ENCODE data around the gene C1QTNF1.
A peak's percentile ranks its signal among the peaks of the same experiment; 100 is the strongest.

Gene C1QTNF1

GRCh38 chr17:78992542-78993212, 31.3 kb upstream of the C1QTNF1 start:
- no peak for DNase-seq (ENCODE audit: low read depth)

- peak; percentile 52 for DNase-seq (ENCODE audit: low read depth)
Observed at GRCh38 chr17:78993241-78993956, 30.6 kb upstream of the C1QTNF1 start.

GRCh38 chr17:78993981-78994671, 29.8 kb upstream of the C1QTNF1 start:
- DNase-seq (ENCODE audit: low read depth) = no peak

GRCh38 chr17:78995022-78995760, 28.8 kb upstream of the C1QTNF1 start:
- DNase-seq (ENCODE audit: low read depth) = no peak

GRCh38 chr17:78995761-78996451, 28.1 kb upstream of the C1QTNF1 start:
- no peak for DNase-seq (ENCODE audit: low read depth)

- DNase-seq (ENCODE audit: low read depth) = no peak
Observed at GRCh38 chr17:78996781-78997201, 27.2 kb upstream of the C1QTNF1 start.

GRCh38 chr17:78997231-78997741, 26.7 kb upstream of the C1QTNF1 start:
- no peak for DNase-seq (ENCODE audit: low read depth)

GRCh38 chr17:78997881-78998280, 26.1 kb upstream of the C1QTNF1 start:
- DNase-seq (ENCODE audit: low read depth) = no peak

GRCh38 chr17:78998311-78999055, 25.5 kb upstream of the C1QTNF1 start:
- DNase-seq (ENCODE audit: low read depth) = no peak

GRCh38 chr17:78999056-78999768, 24.8 kb upstream of the C1QTNF1 start:
- DNase-seq (ENCODE audit: low read depth) = no peak

GRCh38 chr17:78999947-79000395, 24.0 kb upstream of the C1QTNF1 start:
- no peak for DNase-seq (ENCODE audit: low read depth)

DNA sequence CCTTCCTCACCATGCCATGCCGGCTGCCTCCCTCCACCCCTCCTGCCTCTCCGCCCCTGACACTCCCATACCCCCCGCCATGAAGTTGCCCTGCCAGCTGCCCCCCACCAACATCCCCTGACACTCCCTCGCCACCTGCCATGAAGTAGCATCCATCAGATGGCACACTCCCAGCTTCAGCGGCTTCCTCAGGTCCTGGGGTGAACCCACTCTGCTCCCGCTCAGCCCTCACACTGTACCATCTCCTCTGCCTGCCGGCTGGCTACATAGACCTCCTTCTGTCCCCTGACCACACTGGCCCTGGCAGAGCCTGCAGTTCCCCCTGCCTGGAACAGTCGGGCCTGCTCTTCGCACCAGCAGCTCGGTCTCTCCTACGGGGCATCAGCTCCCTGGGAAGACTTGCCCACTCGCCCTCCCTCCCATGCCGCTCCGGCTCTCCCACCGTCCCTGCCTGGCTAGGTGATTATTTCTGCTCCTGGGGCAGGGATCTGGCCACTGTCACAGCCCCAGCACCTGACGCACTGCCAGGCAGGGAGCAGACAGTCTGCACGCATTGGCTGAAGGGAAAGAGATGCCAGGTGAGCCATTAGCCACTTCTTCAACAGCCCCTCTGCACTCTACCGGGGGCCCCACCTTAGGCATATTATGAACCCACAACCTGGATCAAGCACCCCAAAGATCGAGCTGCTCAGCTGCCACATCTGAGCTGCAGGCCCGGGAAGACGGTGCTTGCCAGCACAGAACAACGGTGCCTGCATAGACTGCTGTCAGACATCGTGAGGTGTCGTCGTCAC, 23.4 kb upstream of the C1QTNF1 start:
- DNase-seq (ENCODE audit: low read depth) = no peak

DNA sequence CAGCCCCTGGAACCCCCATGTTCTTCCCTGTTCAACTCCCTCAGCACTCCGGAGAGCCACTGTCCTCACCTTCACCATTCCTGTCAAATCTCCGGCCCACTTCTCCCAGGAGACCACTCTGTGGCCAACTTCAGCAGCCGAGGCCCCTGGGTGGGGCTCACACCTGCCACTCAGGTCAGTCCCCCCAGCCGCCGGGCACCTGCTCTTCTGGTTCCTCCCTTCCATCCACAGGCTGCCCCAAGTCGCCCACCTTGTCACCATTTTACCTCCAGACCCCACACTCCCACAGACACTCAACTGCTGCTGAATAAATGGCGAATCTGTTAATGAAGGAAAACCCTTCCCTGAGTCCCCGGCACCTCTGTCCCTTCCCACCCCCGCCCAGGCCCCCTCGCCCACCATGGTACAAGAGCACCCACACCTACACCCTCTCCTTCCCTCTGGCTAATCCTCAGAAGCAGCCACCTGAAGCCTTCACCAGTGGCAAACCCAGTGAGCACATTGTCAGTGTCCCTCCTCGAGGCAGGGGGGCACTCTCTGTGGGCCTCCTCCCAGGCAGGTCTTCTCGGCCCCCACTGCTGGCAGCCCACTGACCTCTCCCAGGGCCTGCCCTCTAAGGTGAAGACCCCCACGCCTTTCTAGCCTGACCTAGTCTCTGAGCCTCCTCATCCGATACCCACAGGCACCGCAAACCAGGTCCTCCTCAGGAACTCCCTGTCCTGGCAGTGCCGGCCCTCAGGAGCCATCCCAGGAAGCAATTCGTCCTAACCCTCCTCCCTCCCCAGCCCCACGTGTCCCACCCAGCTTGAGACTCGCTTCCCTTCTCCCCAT, 22.6 kb upstream of the C1QTNF1 start:
- no peak for DNase-seq (ENCODE audit: low read depth)

GRCh38 chr17:79002291-79002690, 21.7 kb upstream of the C1QTNF1 start:
- no peak for DNase-seq (ENCODE audit: low read depth)

- no peak for DNase-seq (ENCODE audit: low read depth)
Observed at GRCh38 chr17:79002796-79003593, 21.0 kb upstream of the C1QTNF1 start.

DNA sequence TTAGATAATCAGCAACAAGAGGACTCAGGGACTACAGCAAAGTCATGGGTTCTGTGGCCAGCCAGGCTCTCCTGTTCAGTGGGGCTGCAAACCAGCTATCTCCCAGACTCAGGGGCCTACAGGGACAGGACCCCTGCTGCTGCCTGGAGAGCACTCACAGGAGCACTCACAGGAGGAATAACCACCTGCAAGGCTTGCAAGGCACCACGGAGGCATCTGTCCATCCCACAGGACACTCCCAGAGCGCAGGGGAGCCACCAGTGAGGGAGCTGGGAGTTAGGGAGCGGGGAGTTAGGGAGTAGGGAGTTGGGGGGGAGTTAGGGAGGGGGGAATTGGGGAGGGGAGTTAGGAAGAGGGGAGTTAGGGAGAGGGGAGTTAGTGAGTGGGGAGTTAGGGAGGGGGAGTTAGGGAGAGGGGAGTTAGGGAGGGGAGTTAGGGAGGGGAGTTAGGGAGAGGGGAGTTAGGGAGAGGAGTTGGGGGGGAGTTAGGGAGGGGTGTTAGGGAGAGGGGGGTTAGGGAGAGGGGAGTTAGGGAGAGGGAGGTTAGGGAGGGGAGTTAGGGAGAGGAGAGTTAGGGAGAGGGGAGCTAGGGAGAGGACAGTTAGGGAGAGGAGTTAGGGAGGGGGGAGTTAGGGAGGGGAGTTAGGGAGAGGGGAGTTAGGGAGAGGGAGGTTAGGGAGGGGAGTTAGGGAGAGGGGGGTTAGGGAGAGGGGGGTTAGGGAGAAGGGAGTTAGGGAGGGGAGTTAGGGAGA, 20.1 kb upstream of the C1QTNF1 start:
- DNase-seq (ENCODE audit: low read depth) = no peak
